ENCODE measurements around the gene ARL8B. TPM values are rescaled to one million over a fixed set of nuclear protein-coding genes. Genes with fewer than 3 reads are reported as not detected.
"Not testable (repeated sequence)": the region's sequence is repeated elsewhere in the genome, so short reads cannot be mapped to it uniquely, and the experiment has no call there.

ARL8B gene
- total RNA-seq, 2 donors from 2014 or later = 39.7 to 78.1 TPM

- Mint-ChIP-seq H3K9me3 (no peaks in the 10 kb centered on the region), H3K27ac (peak overlapping the region in 1 of 2 donors; percentile 1), H3K36me3 (no peaks in the 10 kb centered on the region)
- ATAC-seq = peak; percentile 39 to 77
- DNase-seq (ENCODE audit: low spot score in 2 of 2) = no peak
Measured at GRCh38 chr3:5160940-5161858, 39.1 kb downstream of the ARL8B start.

- H3K36me3 Mint-ChIP-seq = peaks cover 0 to 6% of the 10 kb centered on the region in 2 donors
- no peaks in the 10 kb centered on the region for H3K9me3 Mint-ChIP-seq
- DNase-seq (ENCODE audit: low spot score in 2 of 2) (no peak), ATAC-seq (peak in 1 of 2 donors; percentile 31)
- H3K27ac Mint-ChIP-seq = no peak overlapping the region
Measured at GRCh38 chr3:5162102-5162501, 40.0 kb downstream of the ARL8B start.

DNA sequence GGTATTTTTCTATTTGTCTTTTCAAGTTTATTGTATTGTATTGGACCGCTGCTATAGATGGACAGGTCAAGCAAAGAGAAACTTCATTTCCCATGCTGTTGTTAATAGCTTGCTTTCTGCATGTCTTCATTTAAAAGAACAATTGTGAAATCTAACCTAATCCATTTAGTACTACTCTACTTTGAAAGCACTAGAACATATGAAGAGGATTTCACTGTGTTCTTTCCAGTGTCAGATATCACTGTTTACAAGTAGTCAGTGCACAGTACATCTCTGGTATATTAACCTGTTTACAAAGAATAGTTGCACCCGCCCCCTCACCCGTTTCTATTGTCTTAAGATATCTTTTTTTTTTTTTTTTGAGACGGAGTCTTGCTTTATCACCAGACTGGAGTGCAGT is 43.6 kb downstream of the ARL8B start:
- ATAC-seq = no peak
- H3K36me3 Mint-ChIP-seq = peaks cover 0 to 6% of the 10 kb centered on the region in 2 donors

GRCh38 chr3:5166846-5167245 is 44.8 kb downstream of the ARL8B start:
- ATAC-seq = no peak
- Mint-ChIP-seq H3K9me3 (no peaks in the 10 kb centered on the region), H3K27ac (peak overlapping the region in 1 of 2 donors; percentile 62), H3K36me3 (peaks cover 0 to 6% of the 10 kb centered on the region in 2 donors)
- DNase-seq (ENCODE audit: low spot score in 2 of 2) = no peak

More for the DNA sequence above, 43.6 kb downstream of the ARL8B start:
- DNase-seq (ENCODE audit: low spot score in 2 of 2) = no peak
- H3K9me3 Mint-ChIP-seq = no peaks in the 10 kb centered on the region
- H3K27ac Mint-ChIP-seq = no peak overlapping the region

DNA sequence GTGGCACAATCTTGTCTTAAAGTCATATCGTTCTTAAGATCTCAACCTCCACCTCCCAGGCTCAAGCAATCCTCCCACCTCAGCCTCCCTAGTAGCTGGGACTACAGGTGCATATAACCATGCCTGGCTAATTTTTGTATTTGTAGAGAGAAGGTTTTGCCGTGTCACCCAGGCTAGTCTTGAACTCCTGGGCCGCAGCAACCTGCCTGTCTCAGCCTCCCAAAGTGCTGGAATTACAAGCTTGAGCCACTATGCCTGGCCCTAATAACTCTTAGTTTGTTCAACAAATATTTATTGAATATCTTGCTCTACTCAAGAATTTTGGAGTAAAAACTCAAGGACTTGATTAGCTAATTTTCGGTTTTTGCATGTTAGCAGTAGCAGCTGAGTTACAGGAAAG is 46.0 kb downstream of the ARL8B start:
- ATAC-seq (no peak), DNase-seq (ENCODE audit: low spot score in 2 of 2) (no peak)
- Mint-ChIP-seq H3K27ac (no peak overlapping the region), H3K36me3 (peaks cover 0 to 6% of the 10 kb centered on the region in 2 donors), H3K9me3 (no peaks in the 10 kb centered on the region)

DNA sequence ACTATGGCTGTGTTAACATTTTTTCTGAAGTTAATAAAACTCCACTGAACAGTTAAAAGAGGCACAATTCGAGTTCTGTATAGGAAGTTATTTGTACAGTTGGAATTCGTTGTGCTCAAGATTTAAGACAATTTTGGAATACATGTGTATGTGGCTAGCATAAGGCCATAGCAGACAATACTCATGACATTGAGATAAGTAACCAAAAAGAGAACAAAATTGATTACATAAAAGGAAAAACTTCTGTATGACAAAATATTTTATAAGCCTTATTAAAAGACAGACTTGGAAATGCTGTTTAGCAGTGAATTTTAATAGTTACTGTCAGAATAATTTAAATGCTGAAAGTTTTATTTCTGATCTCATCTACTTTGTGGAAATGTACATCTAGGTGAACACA is 47.7 kb downstream of the ARL8B start:
- peaks cover 0 to 6% of the 10 kb centered on the region in 2 donors for H3K36me3 Mint-ChIP-seq
- H3K9me3 Mint-ChIP-seq = no peaks in the 10 kb centered on the region
- DNase-seq (ENCODE audit: low spot score in 2 of 2) (no peak), ATAC-seq (no peak)
- H3K27ac Mint-ChIP-seq = no peak overlapping the region

GRCh38 chr3:5170975-5171374 is 48.9 kb downstream of the ARL8B start:
- DNase-seq (ENCODE audit: low spot score in 2 of 2) (no peak), ATAC-seq (no peak)
- H3K9me3 Mint-ChIP-seq = no peaks in the 10 kb centered on the region
- peaks cover 0 to 6% of the 10 kb centered on the region in 2 donors for H3K36me3 Mint-ChIP-seq
- peak overlapping the region in 1 of 2 donors; percentile 65 for H3K27ac Mint-ChIP-seq

DNA sequence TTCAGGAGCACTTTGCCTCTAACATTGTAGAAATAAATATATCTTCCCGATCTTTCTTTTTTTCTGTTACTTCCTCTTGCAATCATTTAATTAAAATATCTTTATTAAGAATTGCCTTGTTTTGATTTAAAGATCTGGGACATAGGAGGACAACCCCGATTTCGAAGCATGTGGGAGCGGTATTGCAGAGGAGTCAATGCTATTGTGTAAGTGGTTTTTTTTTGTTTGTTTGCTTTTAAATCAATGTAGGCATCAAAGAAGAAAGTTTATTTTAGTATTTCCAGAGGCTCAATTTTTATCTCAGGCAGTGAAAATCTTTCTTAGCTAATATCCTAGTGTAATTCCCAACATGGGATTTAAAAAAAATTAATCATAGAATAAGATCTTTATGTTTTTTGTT is 49.9 kb downstream of the ARL8B start:
- H3K27ac Mint-ChIP-seq = no peak overlapping the region
- no peaks in the 10 kb centered on the region for H3K9me3 Mint-ChIP-seq
- DNase-seq (ENCODE audit: low spot score in 2 of 2) (no peak), ATAC-seq (no peak)
- H3K36me3 Mint-ChIP-seq = no peaks in the 10 kb centered on the region

- H3K27ac Mint-ChIP-seq = peak overlapping the region in 1 of 2 donors; percentile 25
Measured at GRCh38 chr3:5179036-5179435, 56.9 kb downstream of the ARL8B start.

DNA sequence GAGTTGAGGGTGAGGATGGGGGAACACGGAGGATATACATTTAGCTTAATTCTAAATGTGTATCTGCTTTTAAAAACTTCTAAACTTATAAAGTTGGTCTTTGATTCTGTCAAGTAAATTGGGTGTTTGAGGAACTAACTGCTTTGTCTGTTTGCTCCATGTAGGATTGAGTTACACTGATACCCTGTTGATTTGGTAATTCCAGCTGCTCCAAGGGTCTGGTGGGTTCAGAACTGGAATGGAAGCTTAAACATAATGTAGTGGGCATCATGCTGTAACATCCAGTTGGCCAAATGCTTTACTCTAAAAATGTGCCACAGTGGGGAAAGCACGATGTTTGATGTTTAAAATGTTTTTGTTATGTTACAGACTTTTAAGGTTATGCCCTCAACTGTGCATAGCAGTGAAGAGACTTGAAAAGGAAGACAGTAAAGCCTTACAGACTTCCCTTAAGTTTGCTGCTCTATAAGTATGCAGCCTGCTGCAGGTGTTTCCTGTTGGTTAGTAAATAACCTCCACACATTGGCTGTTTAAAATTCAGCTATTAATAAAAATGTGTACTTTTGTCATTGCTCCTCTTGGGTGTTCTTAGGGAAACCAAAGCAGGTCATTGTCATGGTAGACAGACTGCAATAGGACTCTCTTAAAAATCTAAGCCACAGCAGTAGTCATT is 59.5 kb downstream of the ARL8B start:
- Mint-ChIP-seq H3K9me3 (no peaks in the 10 kb centered on the region), H3K27ac (no peak overlapping the region), H3K36me3 (peaks cover 6 to 35% of the 10 kb centered on the region in 2 donors)
- ATAC-seq = no peak
- DNase-seq (ENCODE audit: low spot score in 2 of 2) = no peak

More at GRCh38 chr3:5179036-5179435, 56.9 kb downstream of the ARL8B start:
- ATAC-seq; DNase-seq (ENCODE audit: low spot score in 2 of 2); H3K9me3 Mint-ChIP-seq: not testable (repeated sequence)
- H3K36me3 Mint-ChIP-seq = peaks cover 6 to 29% of the 10 kb centered on the region in 2 donors

DNA sequence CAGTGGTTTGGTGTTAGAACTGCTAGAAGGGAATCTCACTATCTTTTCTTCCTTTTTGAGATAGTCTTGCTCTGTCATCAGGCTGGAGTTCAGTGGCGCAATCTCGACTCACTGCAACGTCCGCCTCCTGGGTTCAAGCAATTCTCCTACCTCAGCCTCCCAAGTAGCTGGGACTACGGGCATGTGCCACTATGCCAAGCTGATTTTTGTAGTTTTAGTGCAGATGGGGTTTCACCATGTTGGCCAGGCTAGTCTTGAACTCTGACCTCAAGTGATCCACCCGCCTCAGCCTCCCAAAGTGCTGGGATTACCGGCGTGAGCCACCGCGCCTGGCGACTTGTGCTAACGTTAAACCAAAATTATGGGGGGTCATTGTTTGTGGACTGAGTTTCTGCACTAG is 61.6 kb downstream of the ARL8B start:
- H3K9me3 Mint-ChIP-seq; DNase-seq (ENCODE audit: low spot score in 2 of 2); H3K27ac Mint-ChIP-seq; ATAC-seq: not testable (repeated sequence)
- H3K36me3 Mint-ChIP-seq = peaks cover 7 to 30% of the 10 kb centered on the region in 2 donors

- peaks cover 13 to 37% of the 10 kb centered on the region in 2 donors for H3K36me3 Mint-ChIP-seq
- DNase-seq (ENCODE audit: low spot score in 2 of 2) (no peak), ATAC-seq (no peak)
- no peaks in the 10 kb centered on the region for H3K9me3 Mint-ChIP-seq
- H3K27ac Mint-ChIP-seq = no peak overlapping the region
Measured at GRCh38 chr3:5184499-5184898, 62.4 kb downstream of the ARL8B start.

DNA sequence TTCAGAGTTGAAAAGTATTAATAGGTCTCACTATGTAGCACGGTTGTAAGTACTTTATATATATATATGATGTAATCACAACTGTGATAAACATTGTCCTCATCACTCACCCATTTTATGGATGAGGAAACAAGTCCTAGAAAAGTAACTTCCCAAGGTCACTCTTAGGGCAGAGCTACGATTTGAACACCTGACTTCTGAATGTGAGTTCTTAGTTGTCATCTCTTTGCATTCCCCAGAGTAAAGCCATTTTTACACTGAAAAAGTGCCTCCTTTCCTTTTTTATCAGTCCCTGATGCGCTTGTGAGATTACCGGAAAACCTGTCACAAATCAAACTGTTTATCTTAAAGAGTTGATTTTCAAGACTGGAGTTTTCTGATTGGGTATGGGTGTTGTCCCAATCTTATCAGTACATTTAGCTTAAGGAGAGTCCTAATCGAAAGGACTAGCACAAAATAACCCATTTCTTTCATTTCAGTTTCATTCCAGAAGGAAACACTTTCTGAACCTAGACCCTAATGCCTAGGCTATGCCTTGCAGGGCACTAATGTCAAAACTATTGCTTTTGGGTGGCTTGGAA is 63.1 kb downstream of the ARL8B start:
- Mint-ChIP-seq H3K9me3 (no peaks in the 10 kb centered on the region), H3K27ac (no peak overlapping the region), H3K36me3 (peaks cover 20 to 39% of the 10 kb centered on the region in 2 donors)
- no peak for DNase-seq (ENCODE audit: low spot score in 2 of 2)
- ATAC-seq = no peak

DNA sequence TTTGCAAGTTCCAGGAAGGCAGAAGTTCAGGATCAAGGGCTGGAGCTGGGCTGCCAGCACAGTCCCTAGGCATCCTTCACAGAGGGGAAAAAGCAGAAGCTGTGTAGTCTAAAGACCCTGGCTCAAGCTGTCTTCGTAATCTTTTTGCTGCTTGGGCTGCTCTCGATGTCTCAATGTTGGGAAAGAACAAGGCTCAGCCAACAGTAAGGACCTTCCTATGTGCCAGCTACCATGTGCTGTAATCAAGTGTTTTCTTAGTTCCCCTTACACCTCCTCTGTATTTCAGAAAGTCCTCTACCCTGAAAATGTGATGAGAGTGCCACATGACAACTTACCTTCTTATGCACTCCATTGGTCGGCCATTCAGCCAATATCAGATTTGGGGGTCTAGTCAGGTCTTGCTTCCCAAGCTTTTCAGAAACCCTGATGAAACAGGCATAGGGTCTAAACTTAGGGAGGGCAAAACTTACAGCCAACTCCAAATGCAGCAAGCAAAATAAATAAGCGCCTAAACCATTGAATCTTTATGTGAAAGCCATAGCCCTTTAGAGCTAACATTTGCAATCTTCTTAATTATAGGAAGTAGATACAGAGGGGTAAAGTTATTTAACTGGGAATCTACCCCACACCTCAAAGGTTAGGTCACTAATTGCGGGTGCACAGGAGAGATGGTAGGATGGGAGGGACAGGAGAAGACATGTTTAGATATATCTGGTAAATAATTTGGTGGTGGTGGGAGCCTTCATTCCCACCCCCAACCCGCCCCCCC is 64.2 kb downstream of the ARL8B start:
- peak overlapping the region; percentile 23 to 57 for H3K27ac Mint-ChIP-seq
- peaks cover 23 to 34% of the 10 kb centered on the region in 2 donors for H3K36me3 Mint-ChIP-seq
- H3K9me3 Mint-ChIP-seq = no peaks in the 10 kb centered on the region
- ATAC-seq = no peak
- DNase-seq (ENCODE audit: low spot score in 2 of 2) = no peak

DNA sequence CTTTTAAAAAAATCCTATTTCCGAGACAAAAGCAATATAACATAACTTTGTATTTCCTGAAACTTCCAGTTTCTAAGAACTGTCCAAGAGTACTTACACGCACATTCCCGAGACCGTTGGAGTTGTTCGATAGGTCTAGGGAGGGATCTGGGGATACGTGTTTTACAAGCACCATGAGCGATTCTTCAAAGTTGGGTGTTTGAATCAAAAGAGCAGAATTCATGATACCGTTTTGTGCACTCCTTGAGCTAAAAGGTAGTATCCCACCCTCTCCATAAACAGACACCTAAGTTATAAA is 64.7 kb downstream of the ARL8B start:
- H3K27ac Mint-ChIP-seq = peak overlapping the region; percentile 99
- no peaks in the 10 kb centered on the region for H3K9me3 Mint-ChIP-seq
- no peak for DNase-seq (ENCODE audit: low spot score in 2 of 2)
- no peak for ATAC-seq
- H3K36me3 Mint-ChIP-seq = peaks cover 26 to 37% of the 10 kb centered on the region in 2 donors

- Mint-ChIP-seq H3K9me3 (no peaks in the 10 kb centered on the region), H3K36me3 (peaks cover 31 to 42% of the 10 kb centered on the region in 2 donors), H3K27ac (peak within 1 kb of the TSS; percentile 99)
- peak; percentile 87 to 89 for ATAC-seq
- peak; percentile 97 to 99 for DNase-seq (ENCODE audit: low spot score in 2 of 2)
Measured at GRCh38 chr3:5187156-5187919, 65.2 kb downstream of the ARL8B start, which contains the start of gene EDEM1. Gene EDEM1, plus strand, starts transcription at chr3:5187707. Its CDS starts 99 bp downstream, at chr3:5187806.
